DLD1 (cell line): ENCODE data around the gene GOLM1.

Experiments
- in situ Hi-C: cut with HindIII; loops from 2 replicates; pipeline ENCODE4 v1.10.0; 2017; ENCODE audit warnings: low sequenced_read_pairs

The GOLM1 gene

GRCh38 chr9:85994191-85994590 is 105.2 kb downstream of the GOLM1 start:
- in situ Hi-C loops: no loop called here

GRCh38 chr9:85987236-85987635 is 112.1 kb downstream of the GOLM1 start:
- in situ Hi-C loops: no loop called here

- in situ Hi-C loops: no loop called here
Measured at GRCh38 chr9:85984457-85984856, 114.9 kb downstream of the GOLM1 start.

- in situ Hi-C loops: no loop called here
Measured at GRCh38 chr9:85981369-85981768, 118.0 kb downstream of the GOLM1 start.

GRCh38 chr9:85978496-85978895 is 120.9 kb downstream of the GOLM1 start:
- in situ Hi-C loops: no loop called here
